A204.1 (cell line): ENCODE measurements around the gene ZBTB7C.

ENCODE experiments used
- FAIRE-seq: peaks from 2 replicates; lab custom pipeline; 2012; peaks lifted over from hg19 to GRCh38; lab: Jason Lieb, UNC

Gene ZBTB7C

GRCh38 chr18:48019557-48020325 lies 389.4 kb downstream of the ZBTB7C start:
- FAIRE-seq = no peak

GRCh38 chr18:48018851-48019250 lies 390.3 kb downstream of the ZBTB7C start:
- no peak for FAIRE-seq

- FAIRE-seq = no peak
Measured at GRCh38 chr18:48017635-48018034, 391.5 kb downstream of the ZBTB7C start.

- FAIRE-seq = no peak
Measured at GRCh38 chr18:48013162-48013561, 396.0 kb downstream of the ZBTB7C start.

- no peak for FAIRE-seq
Measured at GRCh38 chr18:48011926-48012465, 397.2 kb downstream of the ZBTB7C start.

GRCh38 chr18:48010264-48010663 lies 398.9 kb downstream of the ZBTB7C start:
- no peak for FAIRE-seq

GRCh38 chr18:48009116-48009745 lies 400.0 kb downstream of the ZBTB7C start:
- no peak for FAIRE-seq

GRCh38 chr18:48007955-48008701 lies 401.1 kb downstream of the ZBTB7C start:
- FAIRE-seq = no peak

GRCh38 chr18:48007381-48007780 lies 401.8 kb downstream of the ZBTB7C start:
- no peak for FAIRE-seq

- FAIRE-seq = no peak
Measured at GRCh38 chr18:48006415-48007175, 402.6 kb downstream of the ZBTB7C start.

- FAIRE-seq = no peak
Measured at GRCh38 chr18:48004577-48004976, 404.6 kb downstream of the ZBTB7C start.

GRCh38 chr18:48003426-48004349 lies 405.5 kb downstream of the ZBTB7C start:
- no peak for FAIRE-seq

- FAIRE-seq = no peak
Measured at GRCh38 chr18:48002933-48003365, 406.2 kb downstream of the ZBTB7C start.

GRCh38 chr18:48000701-48001100 lies 408.5 kb downstream of the ZBTB7C start:
- FAIRE-seq = no peak

- no peak for FAIRE-seq
Measured at GRCh38 chr18:47999801-48000248, 409.4 kb downstream of the ZBTB7C start.

- no peak for FAIRE-seq
Measured at GRCh38 chr18:47997338-47997780, 411.8 kb downstream of the ZBTB7C start.

- no peak for FAIRE-seq
Measured at GRCh38 chr18:47996091-47996541, 413.1 kb downstream of the ZBTB7C start.

- no peak for FAIRE-seq
Measured at GRCh38 chr18:47995654-47996053, 413.5 kb downstream of the ZBTB7C start.

GRCh38 chr18:47993409-47993808 lies 415.8 kb downstream of the ZBTB7C start:
- no peak for FAIRE-seq

GRCh38 chr18:47992976-47993375 lies 416.2 kb downstream of the ZBTB7C start:
- FAIRE-seq = no peak

- FAIRE-seq = no peak
Measured at GRCh38 chr18:47992266-47992665, 416.9 kb downstream of the ZBTB7C start.
